ENCODE data around the gene PRMT5.

PRMT5 gene

DNA sequence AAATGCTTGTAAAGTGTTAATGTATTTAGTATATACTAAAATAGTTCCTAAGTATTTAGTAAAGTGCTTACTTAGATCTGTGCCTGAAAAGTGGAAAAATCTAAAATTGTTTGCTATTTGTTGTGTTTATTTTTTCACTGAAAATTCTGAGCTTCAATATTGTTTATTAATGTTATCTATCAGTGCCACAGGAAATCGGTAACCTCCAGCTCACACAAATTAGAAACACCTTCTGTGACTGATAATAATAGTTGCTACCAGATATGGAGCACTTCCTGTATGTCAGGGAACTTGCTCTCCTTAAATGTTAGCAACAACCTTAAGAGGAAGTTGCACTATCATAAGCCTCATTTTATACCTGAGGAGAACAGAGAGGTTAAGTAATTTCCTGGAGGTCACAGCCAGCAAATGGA lies 58.4 kb downstream of the PRMT5 start:
- TF ChIP-seq, protein P1, sequence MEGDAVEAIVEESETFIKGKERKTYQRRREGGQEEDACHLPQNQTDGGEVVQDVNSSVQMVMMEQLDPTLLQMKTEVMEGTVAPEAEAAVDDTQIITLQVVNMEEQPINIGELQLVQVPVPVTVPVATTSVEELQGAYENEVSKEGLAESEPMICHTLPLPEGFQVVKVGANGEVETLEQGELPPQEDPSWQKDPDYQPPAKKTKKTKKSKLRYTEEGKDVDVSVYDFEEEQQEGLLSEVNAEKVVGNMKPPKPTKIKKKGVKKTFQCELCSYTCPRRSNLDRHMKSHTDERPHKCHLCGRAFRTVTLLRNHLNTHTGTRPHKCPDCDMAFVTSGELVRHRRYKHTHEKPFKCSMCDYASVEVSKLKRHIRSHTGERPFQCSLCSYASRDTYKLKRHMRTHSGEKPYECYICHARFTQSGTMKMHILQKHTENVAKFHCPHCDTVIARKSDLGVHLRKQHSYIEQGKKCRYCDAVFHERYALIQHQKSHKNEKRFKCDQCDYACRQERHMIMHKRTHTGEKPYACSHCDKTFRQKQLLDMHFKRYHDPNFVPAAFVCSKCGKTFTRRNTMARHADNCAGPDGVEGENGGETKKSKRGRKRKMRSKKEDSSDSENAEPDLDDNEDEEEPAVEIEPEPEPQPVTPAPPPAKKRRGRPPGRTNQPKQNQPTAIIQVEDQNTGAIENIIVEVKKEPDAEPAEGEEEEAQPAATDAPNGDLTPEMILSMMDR (IDR thresholded peaks at IDR 0.05; ENCODE audit: low read depth, low read length) = no peak
- H3K27me3 ChIP-seq = no peaks in the 10 kb centered on the region
- no peaks in the 10 kb centered on the region for H3K36me3 ChIP-seq
- no peak for DNase-seq
- H3K9me3 ChIP-seq = no peaks in the 10 kb centered on the region
- peak overlapping the region; percentile 83 for H3K4me3 ChIP-seq (ENCODE audit: low read depth, low read length)
- H3K4me1 ChIP-seq = 0 out of 2 replicates have a peak, but pooled peaks cover 4% of the 10 kb centered on the region

All from BE2C (cell line).